HCT116 (cell line): ENCODE data around the gene SLC12A4. TPM values are rescaled to one million over a fixed set of nuclear protein-coding genes. Genes with fewer than 3 reads are reported as not detected.

Source experiments
- ATAC-seq: fragments of 200-7000 bp; cut with Tn5 transposase; 2 replicates; pipeline ENCODE4 v1.9.1; 2020; ENCODE audit warnings: mild to moderate bottlenecking, moderate library complexity
- BruUV-seq: library from RNA; stranded (reverse); fragments of 400-500 nt; replicated peaks from 2 replicates; lab custom pipeline; 2021; lab: Mats Ljungman, UMichigan
- CTCF ChIA-PET: fragments of 300-600 bp; sonication (Branson Sonifier 250); formaldehyde crosslinking; loops from one replicate; lab custom pipeline; 2021; ENCODE audit warnings: antibody characterized with exemption; lab: Charles Lee
- POLR2A ChIA-PET: fragments of 300-600, 350-600 bp; sonication (Branson Sonifier 250); formaldehyde crosslinking; loops from one replicate; lab custom pipeline; 2021; ENCODE audit warnings: antibody characterized with exemption; lab: Charles Lee
- RAD21 ChIA-PET, 2 experiments: fragments of 300-600 bp; sonication (Branson Sonifier 250); formaldehyde crosslinking; loops; one replicate each; lab custom pipeline; 2023; ENCODE audit warnings: low total read pairs in 2 of 2; ENCODE audit not compliant: uncharacterized antibody in 2 of 2, unreplicated experiment in 2 of 2, low non-redundant PET in 1 of 2; lab: Charles Lee
- DNase-seq: peaks from one replicate; pipeline ENCODE4 v3.0.0-alpha.2; 2010; ENCODE audit warnings: low read depth, low spot score
- H2AFZ ChIP-seq: fragments of 200-600 bp; shearing (Covaris generic), sonication (generic); 2 replicates; pipeline ENCODE4 v1.6.1; 2017; ENCODE audit warnings: low read depth, mixed run types, mixed read lengths, antibody characterized with exemption, low read length; ENCODE audit not compliant: poor library complexity, severe bottlenecking
- H3K27ac ChIP-seq: 2 replicates; pipeline ENCODE4 v1.5.1; 2012; ENCODE audit warnings: low read depth, low read length
- H3K27me3 ChIP-seq: fragments of 200-600 bp; sonication (generic); 2 replicates; pipeline ENCODE4 v1.6.1; 2016; ENCODE audit warnings: mixed run types, low read length, mixed read lengths; ENCODE audit not compliant: insufficient read depth
- H3K36me3 ChIP-seq, 2 experiments: fragments of 200-500 bp in 1 of 2; fragments of 200-600 bp in 1 of 2; sonication (Bioruptor generic) in 1 of 2; sonication (generic) in 1 of 2; 2 replicates each; pipeline versions ENCODE4 v1.5.1 to v1.6.1; 2014 to 2016; ENCODE audit warnings: low read length in 2 of 2, inconsistent platforms in 1 of 2, mixed read lengths in 1 of 2, mixed run types in 1 of 2; ENCODE audit not compliant: insufficient read depth in 2 of 2, control insufficient read depth in 1 of 2
- H3K4me1 ChIP-seq, 2 experiments: fragments of 200-600 bp in 1 of 2; sonication (generic) in 1 of 2; 2 replicates each; pipeline versions ENCODE4 v1.5.1 to v1.6.1; 2012 to 2017; ENCODE audit warnings: low read length in 2 of 2, inconsistent platforms in 1 of 2, mild to moderate bottlenecking in 1 of 2, mixed read lengths in 1 of 2, mixed run types in 1 of 2, moderate library complexity in 1 of 2; ENCODE audit not compliant: insufficient read depth in 2 of 2, control insufficient read depth in 1 of 2
- H3K4me2 ChIP-seq: fragments of 200-600 bp; sonication (generic); 2 replicates; pipeline ENCODE4 v1.6.1; 2017; ENCODE audit warnings: mixed run types, low read length, mixed read lengths
- H3K4me3 ChIP-seq, 2 experiments: fragments of 200-600 bp in 1 of 2; sonication (generic) in 1 of 2; replicated peaks in 1 of 2; 2 replicates each; pipeline ENCODE4 v1.5.1; 2011 to 2016; ENCODE audit warnings: low read length in 2 of 2, control low read depth in 1 of 2, low read depth in 1 of 2, mild to moderate bottlenecking in 1 of 2, mixed read lengths in 1 of 2, mixed run types in 1 of 2
- H3K79me2 ChIP-seq: fragments of 200-600 bp; sonication (generic); 2 replicates; pipeline ENCODE4 v1.6.1; 2017; ENCODE audit warnings: mild to moderate bottlenecking, mixed run types, low read length, moderate library complexity, mixed read lengths; ENCODE audit not compliant: insufficient read depth
- H3K9ac ChIP-seq: fragments of 200-600 bp; sonication (generic); 2 replicates; pipeline ENCODE4 v1.6.1; 2016; ENCODE audit warnings: low read length, mixed read lengths
- H3K9me2 ChIP-seq: fragments of 200-600 bp; sonication (generic), shearing (Covaris generic); 2 replicates; pipeline ENCODE4 v1.6.1; 2017; ENCODE audit warnings: mixed run types, mild to moderate bottlenecking, moderate library complexity; ENCODE audit not compliant: insufficient read depth
- H3K9me3 ChIP-seq, 2 experiments: fragments of 200-500 bp in 1 of 2; fragments of 200-600 bp in 1 of 2; sonication (Bioruptor generic) in 1 of 2; sonication (generic) in 1 of 2; 2 replicates each; pipeline ENCODE4 v1.6.1; 2014 to 2017; ENCODE audit warnings: low read length in 2 of 2, mixed read lengths in 2 of 2, inconsistent platforms in 1 of 2, low read depth in 1 of 2, mild to moderate bottlenecking in 1 of 2, mixed run types in 1 of 2, moderate library complexity in 1 of 2; ENCODE audit not compliant: control insufficient read depth in 1 of 2, insufficient read depth in 1 of 2
- H4K20me1 ChIP-seq: fragments of 200-600 bp; sonication (generic), shearing (Covaris generic); 2 replicates; pipeline ENCODE4 v1.6.1; 2017; ENCODE audit warnings: mixed run types, mild to moderate bottlenecking, moderate library complexity; ENCODE audit not compliant: insufficient read depth
- FOSL1 ChIP-seq: IDR thresholded peaks from 2 replicates; pipeline ENCODE4 v1.6.1; 2012; ENCODE audit warnings: low read depth
- RAD21 ChIP-seq: IDR thresholded peaks from 2 replicates; pipeline ENCODE4 v1.6.1; 2012; ENCODE audit warnings: low read depth, mild to moderate bottlenecking
- SP1 ChIP-seq: IDR thresholded peaks from 2 replicates; pipeline ENCODE4 v1.6.1; 2012; ENCODE audit warnings: low read depth
- SRF ChIP-seq: IDR thresholded peaks from 2 replicates; pipeline ENCODE4 v1.6.1; 2012; ENCODE audit warnings: low read depth
- TCF7L2 ChIP-seq: IDR thresholded peaks from 2 replicates; pipeline ENCODE4 v1.7.0; 2011; ENCODE audit warnings: borderline replicate concordance, inconsistent platforms; ENCODE audit not compliant: insufficient read depth, insufficient read length; ENCODE audit errors: extremely low read depth
- ZBTB33 ChIP-seq: IDR thresholded peaks from 2 replicates; pipeline ENCODE4 v1.6.1; 2011; ENCODE audit warnings: mild to moderate bottlenecking, low read length, moderate library complexity; ENCODE audit not compliant: insufficient replicate concordance; ENCODE audit errors: extremely low read depth
- intact Hi-C: fragments of 100-400 bp; cut with micrococcal nuclease; formaldehyde crosslinking; loops from 2 replicates; pipeline ENCODE4 v1.10.0; 2022
- total RNA-seq: library from RNA; stranded (reverse); gene quantifications from one replicate; pipeline ENCODE4 v1.2.1, GENCODE V29; 2021; ENCODE audit not compliant: unreplicated experiment

The SLC12A4 gene
- total RNA-seq, 1 experiment from 2014 or later = 46.0 TPM

- TF ChIP-seq TCF7L2 (no peak), SP1 (no peak), RAD21 (no peak), ZBTB33 (no peak)
These were observed 18.5 kb upstream of the SLC12A4 start (continued) for GRCh38 chr16:67986949-67987348.

DNA sequence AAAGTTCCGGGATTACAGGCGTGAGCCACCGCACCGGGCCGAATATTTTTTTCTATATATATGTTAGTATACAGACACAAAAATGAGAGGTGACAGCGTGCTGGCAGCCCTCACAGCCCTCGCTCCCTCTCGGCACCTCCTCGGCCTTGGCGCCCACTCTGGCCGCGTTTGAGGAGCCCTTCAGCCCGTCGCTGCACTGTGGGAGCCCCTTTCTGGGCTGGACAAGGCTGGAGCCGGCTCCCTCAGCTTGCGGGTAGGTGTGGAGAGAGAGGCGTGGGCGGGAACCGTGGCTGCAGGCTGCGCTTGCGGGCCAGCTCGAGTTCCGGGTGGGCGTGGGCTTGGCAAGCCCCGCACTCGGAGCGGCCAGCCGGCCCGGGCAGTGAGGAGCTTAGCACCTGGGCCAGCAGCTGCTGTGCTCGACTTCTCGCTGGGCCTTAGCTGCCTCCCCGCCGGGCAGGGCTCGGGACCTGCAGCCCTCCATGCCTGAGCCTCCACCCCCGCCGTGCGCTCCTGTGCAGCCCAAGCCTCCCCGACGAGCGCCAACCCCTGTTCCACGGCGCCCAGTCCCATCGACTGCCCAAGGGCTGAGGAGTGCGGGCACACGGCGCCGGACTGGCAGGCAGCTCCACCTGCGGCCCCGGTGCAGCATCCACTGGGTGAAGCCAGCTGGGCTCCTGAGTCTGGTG lies 13.7 kb upstream of the SLC12A4 start:
- ChIA-PET CTCF (no interaction called here), RAD21 (no interaction called here), POLR2A (interaction anchor here (1.1 kb wide), 1 partner anchor 9 kb away, joined by 3 read pairs; no protein-coding TSS in a partner anchor)
- Histone ChIP-seq H3K27ac (no peak overlapping the region), H3K4me3 (no peak overlapping the region), H3K36me3 (no peaks in the 10 kb centered on the region), H3K27me3 (no peaks in the 10 kb centered on the region), H3K4me1 (no peaks in the 10 kb centered on the region), H3K9ac (no peak overlapping the region), H4K20me1 (no peaks in the 10 kb centered on the region), H3K79me2 (no peaks in the 10 kb centered on the region), H3K4me2 (no peak overlapping the region), H3K9me2 (no peaks in the 10 kb centered on the region), H2AFZ (no peak overlapping the region), H3K9me3 (no peaks in the 10 kb centered on the region)
- DNase-seq (no peak), ATAC-seq (no peak)
- intact Hi-C loops = no loop called here
- no peak for TF ChIP-seq FOSL1
- TF ChIP-seq SRF = no peak
- no TSS peak for BruUV-seq
